GM12878 (cell line): ENCODE measurements around the gene ABCA3. TPM values are rescaled to one million over a fixed set of nuclear protein-coding genes. Genes with fewer than 3 reads are reported as not detected.

Source experiments
- ATAC-seq: fragments of 200-7000 bp; cut with Tn5 transposase; 3 replicates; pipeline ENCODE4 v1.9.1; 2020; ENCODE audit warnings: mild to moderate bottlenecking, moderate library complexity
- BruUV-seq: library from RNA; stranded (reverse); fragments of 400-500 nt; replicated peaks from 2 replicates; lab custom pipeline; 2021; lab: Mats Ljungman, UMichigan
- CTCF ChIA-PET: fragments of 300-600 bp; sonication (Branson Sonifier 250); formaldehyde crosslinking; extraction: SDS; loops from one replicate; lab custom pipeline; 2021; ENCODE audit warnings: inconsistent platforms; lab: Yijun Ruan, JAX
- POLR2A ChIA-PET: fragments of 350-600 bp; formaldehyde crosslinking; extraction: SDS; loops from one replicate; lab custom pipeline; 2021; ENCODE audit warnings: inconsistent platforms; lab: Charles Lee
- RAD21 ChIA-PET: fragments of 300-600 bp; sonication (Branson Sonifier 250); formaldehyde crosslinking; loops from one replicate; lab custom pipeline; 2023; ENCODE audit warnings: antibody characterized with exemption; ENCODE audit not compliant: unreplicated experiment; lab: Charles Lee
- SMC1A ChIA-PET: fragments of 300-600 bp; sonication (Branson Sonifier 250); formaldehyde crosslinking; loops from one replicate; lab custom pipeline; 2023; ENCODE audit not compliant: unreplicated experiment, uncharacterized antibody; lab: Charles Lee
- DNase-seq: peaks from one replicate; pipeline ENCODE4 v3.0.0-alpha.2; 2011; ENCODE audit warnings: low read depth, low spot score
- FAIRE-seq: peaks from 3 replicates; lab custom pipeline; 2011; peaks lifted over from hg19 to GRCh38; lab: Jason Lieb, UNC
- H2AFZ ChIP-seq: 2 replicates; pipeline ENCODE4 v1.6.0; 2011; ENCODE audit warnings: low read depth, low read length, control low read depth; ENCODE audit not compliant: control insufficient read depth
- H3K27ac ChIP-seq: 2 replicates; pipeline ENCODE4 v1.5.1; 2011; ENCODE audit warnings: control low read depth; ENCODE audit not compliant: control insufficient read depth, insufficient read depth
- H3K27me3 ChIP-seq, 2 experiments: replicated peaks in 1 of 2; 2 replicates each; pipeline versions ENCODE4 v1.6.0 to v1.6.1; 2011; ENCODE audit warnings: low read length in 1 of 2; ENCODE audit not compliant: control insufficient read depth in 2 of 2, insufficient read depth in 2 of 2
- H3K36me3 ChIP-seq, 2 experiments: 2 replicates each; pipeline ENCODE4 v1.5.1; 2011; ENCODE audit warnings: low read length in 1 of 2; ENCODE audit not compliant: control insufficient read depth in 2 of 2, insufficient read depth in 2 of 2
- H3K4me1 ChIP-seq: 2 replicates; pipeline ENCODE4 v1.6.1; 2011; ENCODE audit warnings: mild to moderate bottlenecking, low read length, moderate library complexity, mixed read lengths; ENCODE audit not compliant: control insufficient read depth, insufficient read depth
- H3K4me2 ChIP-seq: 2 replicates; pipeline ENCODE4 v1.6.0; 2011; ENCODE audit warnings: control low read depth; ENCODE audit not compliant: control insufficient read depth, insufficient read depth
- H3K4me3 ChIP-seq: fragments of 200-600 bp; sonication (generic); 2 replicates; pipeline ENCODE4 v1.5.1; 2016
- H3K79me2 ChIP-seq: 2 replicates; pipeline ENCODE4 v1.6.0; 2011; ENCODE audit warnings: low read length; ENCODE audit not compliant: control insufficient read depth, insufficient read depth
- H3K9ac ChIP-seq: 2 replicates; pipeline ENCODE4 v1.8.0; 2011; ENCODE audit warnings: low read length, control low read depth, mixed read lengths; ENCODE audit not compliant: control insufficient read depth, insufficient read depth
- H3K9me3 ChIP-seq: replicated peaks from 3 replicates; pipeline ENCODE4 v1.5.1; 2011; ENCODE audit warnings: mild to moderate bottlenecking, low read length; ENCODE audit not compliant: control insufficient read depth, insufficient read depth
- H4K20me1 ChIP-seq: 2 replicates; pipeline ENCODE4 v1.6.0; 2011; ENCODE audit not compliant: control insufficient read depth, insufficient read depth
- BCLAF1 ChIP-seq: fragments of 450-650 bp; IDR thresholded peaks from 2 replicates; pipeline ENCODE4 v1.6.1; 2017; ENCODE audit warnings: antibody characterized with exemption, mild to moderate bottlenecking, moderate library complexity
- CEBPZ ChIP-seq: fragments of 150-350 bp; IDR thresholded peaks from 2 replicates; pipeline ENCODE4 v1.6.1; 2016; ENCODE audit warnings: low read depth, low read length
- CTCF ChIP-seq, 3 experiments: IDR thresholded peaks in 2 of 3; conservative IDR thresholded peaks in 1 of 3; 2 replicates each; pipeline ENCODE4 v1.5.1; 2011; ENCODE audit warnings: low read depth in 3 of 3, low read length in 3 of 3, mild to moderate bottlenecking in 3 of 3, control low read depth in 2 of 3, moderate library complexity in 2 of 3, inconsistent platforms in 1 of 3, mixed read lengths in 1 of 3; ENCODE audit not compliant: control insufficient read depth in 2 of 3, insufficient read depth in 1 of 3; ENCODE audit errors: extremely low read depth in 1 of 3
- E2F4 ChIP-seq: IDR thresholded peaks from 2 replicates; pipeline ENCODE4 v1.6.1; 2012; ENCODE audit warnings: low read depth, low read length, improper control_type of control experiment
- EZH2 ChIP-seq: IDR thresholded peaks from 2 replicates; pipeline ENCODE4 v1.6.1; 2012; ENCODE audit warnings: low read depth, mild to moderate bottlenecking, control low read depth, inconsistent platforms, low read length, borderline replicate concordance; ENCODE audit not compliant: control insufficient read depth
- FOXM1 ChIP-seq: IDR thresholded peaks from 2 replicates; pipeline ENCODE4 v1.6.1; 2012; ENCODE audit warnings: low read depth, mild to moderate bottlenecking, inconsistent platforms, low read length, moderate library complexity
- HDAC2 ChIP-seq: fragments of 200-600 bp; sonication (generic); IDR thresholded peaks from 2 replicates; pipeline ENCODE4 v1.6.1; 2017
- IKZF2 ChIP-seq, 2 experiments: fragments of 450-650 bp; IDR thresholded peaks; 2 replicates each; pipeline ENCODE4 v1.6.1; 2017; ENCODE audit warnings: mild to moderate bottlenecking in 2 of 2, moderate library complexity in 2 of 2
- PAX5 ChIP-seq: IDR thresholded peaks from 2 replicates; pipeline ENCODE4 v1.6.1; 2011; ENCODE audit warnings: low read depth, low read length, borderline replicate concordance
- RBBP5 ChIP-seq: fragments of 200-600 bp; sonication (generic); conservative IDR thresholded peaks from 2 replicates; pipeline ENCODE4 v1.6.1; 2016
- SIN3A ChIP-seq: IDR thresholded peaks from 2 replicates; pipeline ENCODE4 v1.6.1; 2012; ENCODE audit warnings: low read depth, low read length, improper control_type of control experiment
- TBL1XR1 ChIP-seq: IDR thresholded peaks from 2 replicates; pipeline ENCODE4 v1.6.1; 2012; ENCODE audit warnings: low read depth, low read length, improper control_type of control experiment
- ZNF384 ChIP-seq: IDR thresholded peaks from 2 replicates; pipeline ENCODE4 v1.6.1; 2012; ENCODE audit warnings: low read depth, mild to moderate bottlenecking, low read length, improper control_type of control experiment, borderline replicate concordance
- in situ Hi-C: fragments of 300-500 bp; cut with MboI; formaldehyde crosslinking; loops from 9 replicates; pipeline ENCODE4 v1.14.3; 2018; ENCODE audit warnings: mixed read lengths
- intact Hi-C: fragments of 100-400 bp; cut with micrococcal nuclease; formaldehyde crosslinking; loops from one replicate; pipeline ENCODE4 v1.14.2; 2022; ENCODE audit not compliant: unreplicated experiment
- polyA plus RNA-seq, 11 experiments: library from polyadenylated mRNA; depleted of rRNA in 4 of 11; unstranded in 6 of 11; stranded (reverse) in 5 of 11; fragments of >200 nt; fragmentation: Nextera tagmentation in 4 of 11; fragmentation: Illumina TruSeq in 1 of 11; extraction: Ambion mirVana in 4 of 11; extraction: Trizol in 1 of 11; gene quantifications; 1 replicate in 1 of 11; 2 replicates in 10 of 11; pipeline versions ENCODE4 v1.2.1 to v1.2.3, GENCODE V29; 2011 to 2016; ENCODE audit warnings: inconsistent platforms in 2 of 11, missing spikeins in 2 of 11, low read depth in 1 of 11
- total RNA-seq, 4 experiments: library from RNA; depleted of rRNA in 3 of 4; stranded (reverse); fragments of >200 nt in 3 of 4; fragmentation: Illumina TruSeq in 1 of 4; extraction: Trizol in 1 of 4; gene quantifications; 2 replicates each; pipeline versions ENCODE4 v1.2.1 to v1.2.3, GENCODE V29; 2013 to 2021

The ABCA3 gene
- total and polyA plus RNA-seq, 10 of the 15 experiments (the other 5 are each of a cell fraction or from before 2014, with no cell fraction given), result 0.71 to 17.6 (median 6.7) TPM

- no peak for TF ChIP-seq CTCF (IDR thresholded peaks at IDR 0.05 in 2 of 3, conservative IDR thresholded peaks at IDR 0.05 in 1 of 3; ENCODE audit: control insufficient read depth in 2 of 3, extremely low read depth in 1 of 3, insufficient read depth in 1 of 3, low read depth in 3 of 3, low read length in 3 of 3)
Measured at GRCh38 chr16:2371421-2371820, 30.9 kb upstream of the ABCA3 start (continued).

- intact Hi-C loops (no loop called here), in situ Hi-C loops (no loop called here)
- no peak overlapping the region for H2AFZ ChIP-seq
- H3K4me3 ChIP-seq, result no peak overlapping the region
- no peak overlapping the region for H3K9ac ChIP-seq
- POLR2A ChIA-PET, result interaction anchor here (0.5 kb wide), 1 partner anchor 359 kb away, joined by 4 read pairs; no protein-coding TSS in a partner anchor
- no peak for ATAC-seq
- SMC1A ChIA-PET, result interaction anchor here (1.8 kb wide), 1 partner anchor 10 kb away, joined by 5 read pairs; no protein-coding TSS in a partner anchor
- no peaks in the 10 kb centered on the region for H3K9me3 ChIP-seq
- H3K79me2 ChIP-seq, result no peaks in the 10 kb centered on the region
- no peak overlapping the region for H3K4me2 ChIP-seq
- no peaks in the 10 kb centered on the region for H3K36me3 ChIP-seq
- CTCF ChIA-PET, result interaction anchor here (2.2 kb wide), 1 partner anchor 9 kb away, joined by 7 read pairs; no protein-coding TSS in a partner anchor
- FAIRE-seq, result no peak
- no peak overlapping the region for H3K27ac ChIP-seq
- no TSS peak for BruUV-seq
- H4K20me1 ChIP-seq, result no peaks in the 10 kb centered on the region
- RAD21 ChIA-PET, result no interaction called here
- DNase-seq, result no peak
- H3K27me3 ChIP-seq, result no peaks in the 10 kb centered on the region
- H3K4me1 ChIP-seq, result peaks cover 23% of the 10 kb centered on the region
- no peak for TF ChIP-seq HDAC2
- no peak for TF ChIP-seq RBBP5
- no peak for TF ChIP-seq TBL1XR1
- TF ChIP-seq FOXM1, result no peak
- TF ChIP-seq PAX5, result no peak
- TF ChIP-seq IKZF2 (IDR thresholded peaks at IDR 0.05), result no peak
- no peak for TF ChIP-seq BCLAF1
- no peak for TF ChIP-seq CEBPZ
- TF ChIP-seq EZH2, result no peak
- no peak for TF ChIP-seq ZNF384
- no peak for TF ChIP-seq E2F4
- no peak for TF ChIP-seq SIN3A
Measured at GRCh38 chr16:2370721-2371120, 30.2 kb upstream of the ABCA3 start.
